Hematopoietic multipotent progenitor cell treated with erythropoietin and hydrocortisone succinate and interleukin-3 and kit ligand, for 15 days (in vitro differentiated cells): ENCODE results near the gene KLHDC7A.

ENCODE experiments used
- DNase-seq: peaks from one replicate; pipeline ENCODE4 v3.0.0-alpha.2; 2015; ENCODE audit warnings: low spot score

KLHDC7A gene

GRCh38 chr1:18473195-18473815 is 7.4 kb upstream of the KLHDC7A start:
- DNase-seq = no peak

DNA sequence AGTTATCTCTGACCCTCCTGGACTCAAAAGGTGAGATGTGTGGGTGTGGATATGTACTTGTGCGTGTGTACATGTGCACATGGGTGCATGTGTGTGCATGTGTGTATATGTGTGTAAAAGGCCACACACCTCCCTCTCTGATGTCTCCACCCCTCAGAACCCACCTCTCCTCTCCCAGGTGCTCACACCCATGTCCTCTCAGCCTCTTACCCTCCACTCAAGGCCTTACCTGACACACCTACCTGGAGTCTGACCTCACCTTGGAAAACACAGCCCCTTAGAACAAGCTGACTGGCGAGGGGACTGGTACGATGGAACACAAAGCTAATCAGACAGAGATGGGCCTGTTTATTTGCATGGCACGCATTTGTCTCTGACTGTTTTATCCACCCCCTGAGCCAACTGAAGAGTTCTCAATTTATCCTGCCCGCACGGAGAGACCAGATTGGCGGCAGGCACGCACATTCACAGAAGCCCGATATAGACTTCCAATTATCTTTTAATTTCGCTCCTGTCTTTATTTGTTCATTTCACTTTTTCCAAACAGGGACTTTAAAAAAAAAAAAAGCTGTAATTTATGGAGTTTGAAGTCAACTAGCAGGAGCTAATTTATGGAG is 6.1 kb upstream of the KLHDC7A start:
- no peak for DNase-seq

GRCh38 chr1:18475234-18475905 is 5.4 kb upstream of the KLHDC7A start:
- DNase-seq = no peak

DNA sequence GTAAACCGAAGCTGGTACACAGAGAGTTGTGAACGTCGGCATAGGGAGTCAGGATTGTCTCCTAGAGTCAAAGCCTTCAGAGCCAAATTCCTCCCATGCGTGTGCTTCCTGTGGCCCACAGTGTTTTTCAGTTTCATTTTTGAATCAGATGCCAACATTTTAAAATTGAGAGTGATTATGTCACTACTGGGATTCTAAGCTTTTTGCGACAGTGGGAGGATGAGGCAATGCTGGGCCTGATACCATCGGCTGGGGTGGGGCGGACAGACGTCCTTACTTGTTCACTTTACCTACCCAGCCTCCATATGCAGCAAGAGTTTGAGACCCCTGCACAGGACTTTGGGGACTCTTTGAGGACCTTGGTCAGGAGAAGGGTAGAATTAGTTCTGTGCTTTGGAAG is 1.3 kb upstream of the KLHDC7A start:
- DNase-seq = no peak

GRCh38 chr1:18481190-18481920 is 625 bp downstream of the KLHDC7A start:
- DNase-seq = no peak

GRCh38 chr1:18481921-18482701 is 1.4 kb downstream of the KLHDC7A start:
- no peak for DNase-seq

DNA sequence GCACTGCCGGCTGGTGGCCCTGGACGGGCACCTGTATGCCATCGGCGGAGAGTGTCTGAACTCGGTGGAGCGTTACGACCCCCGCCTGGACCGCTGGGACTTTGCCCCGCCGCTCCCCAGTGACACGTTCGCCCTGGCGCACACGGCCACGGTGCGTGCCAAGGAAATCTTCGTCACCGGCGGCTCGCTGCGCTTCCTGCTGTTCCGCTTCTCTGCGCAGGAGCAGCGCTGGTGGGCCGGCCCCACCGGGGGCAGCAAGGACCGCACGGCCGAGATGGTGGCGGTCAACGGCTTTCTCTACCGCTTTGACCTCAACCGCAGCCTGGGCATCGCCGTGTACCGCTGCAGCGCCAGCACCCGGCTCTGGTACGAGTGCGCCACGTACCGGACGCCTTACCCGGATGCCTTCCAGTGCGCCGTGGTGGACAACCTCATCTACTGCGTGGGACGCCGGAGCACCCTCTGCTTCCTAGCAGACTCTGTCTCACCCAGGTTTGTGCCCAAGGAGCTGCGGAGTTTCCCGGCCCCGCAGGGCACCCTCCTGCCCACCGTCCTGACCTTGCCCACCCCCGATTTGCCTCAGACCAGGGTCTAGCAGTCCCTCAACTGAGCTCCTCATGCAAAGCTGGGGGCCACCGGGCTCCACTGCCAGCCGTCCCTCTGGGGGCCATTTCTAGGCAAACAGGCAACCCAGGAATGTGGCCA is 2.1 kb downstream of the KLHDC7A start:
- DNase-seq = no peak

DNA sequence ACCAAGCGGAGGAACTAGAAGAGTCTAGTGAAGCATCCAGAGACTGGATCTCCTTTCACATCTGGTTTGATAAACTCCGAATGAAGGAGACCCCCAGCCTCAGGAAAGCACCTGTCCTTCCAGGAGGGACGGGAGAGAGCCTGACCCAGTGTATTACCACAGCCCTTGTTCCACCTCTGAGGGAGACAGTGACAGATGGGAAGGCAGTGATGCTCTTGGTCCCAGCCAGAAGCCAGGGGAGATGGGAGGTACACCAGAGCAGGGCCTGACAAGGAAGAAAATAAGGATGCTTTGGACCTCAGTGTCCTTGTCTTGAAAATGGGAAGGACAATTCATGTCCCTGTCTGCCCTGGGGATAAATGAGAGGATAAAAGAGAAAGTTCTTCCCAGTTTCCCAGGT is 3.5 kb downstream of the KLHDC7A start:
- no peak for DNase-seq

DNA sequence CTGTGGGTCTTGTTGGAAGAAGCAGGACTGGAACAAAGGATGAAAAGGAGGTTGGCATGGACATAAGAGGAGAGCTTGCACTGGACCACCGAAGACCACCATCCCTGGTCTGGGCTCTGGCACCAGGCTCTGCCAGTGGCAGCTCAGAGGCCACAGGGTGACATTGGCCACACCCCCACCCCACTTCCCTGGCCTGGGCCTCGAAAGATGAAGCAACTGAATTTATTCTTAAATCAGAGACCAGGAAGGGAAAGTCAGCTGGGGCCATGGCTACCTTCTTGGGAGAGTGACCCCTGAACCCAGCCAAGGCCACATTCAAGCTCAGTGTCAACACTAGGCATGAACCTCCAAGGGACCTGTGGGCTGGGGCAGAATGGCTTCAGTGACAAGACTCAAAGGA is 4.0 kb downstream of the KLHDC7A start:
- no peak for DNase-seq

- no peak for DNase-seq
These were observed 4.5 kb downstream of the KLHDC7A start for GRCh38 chr1:18485227-18485626.

GRCh38 chr1:18486195-18486594 is 5.5 kb downstream of the KLHDC7A start:
- no peak for DNase-seq

GRCh38 chr1:18489417-18490143 is 8.8 kb downstream of the KLHDC7A start:
- DNase-seq = no peak

- no peak for DNase-seq
These were observed 10.4 kb downstream of the KLHDC7A start for GRCh38 chr1:18491168-18491567.

DNA sequence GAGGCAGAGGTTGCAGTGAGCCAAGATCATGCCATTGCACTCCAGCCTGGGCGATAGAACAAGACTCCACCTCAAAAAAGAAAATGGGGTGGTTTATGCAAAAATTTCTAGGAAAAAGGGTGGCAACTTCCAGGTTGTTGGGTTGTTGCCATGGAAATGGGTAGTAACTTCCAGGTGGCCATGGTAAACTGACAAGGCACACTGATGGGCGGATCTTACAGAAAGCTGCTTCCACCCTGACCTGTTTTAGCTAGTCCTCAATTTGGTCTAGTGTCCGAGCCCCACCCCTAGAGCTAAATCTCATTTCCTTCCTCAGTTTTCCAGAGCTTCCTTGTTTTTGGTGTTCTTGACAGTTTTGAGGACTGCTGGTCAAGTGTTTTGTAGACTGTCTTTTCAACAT is 13.6 kb downstream of the KLHDC7A start:
- DNase-seq = no peak

DNA sequence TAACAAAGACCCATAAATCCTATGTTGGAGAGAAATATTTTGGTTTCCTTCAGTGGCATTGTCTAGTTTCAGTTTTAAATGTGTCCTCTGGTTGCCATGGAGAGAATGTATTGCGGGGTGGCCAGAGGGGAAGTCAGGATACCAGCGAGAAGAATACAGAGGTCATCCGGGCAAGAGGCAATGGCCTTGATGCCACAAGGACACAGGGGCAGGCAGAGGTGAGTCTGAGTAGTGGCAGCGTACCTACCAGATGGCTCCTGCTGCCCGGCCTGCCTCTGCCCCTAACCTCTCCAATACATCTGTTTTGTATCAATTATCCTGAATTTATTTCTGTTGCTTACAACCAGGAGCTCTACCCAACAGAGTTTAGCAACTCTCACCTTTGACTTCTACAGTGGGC is 14.9 kb downstream of the KLHDC7A start:
- DNase-seq = no peak

GRCh38 chr1:18496056-18496455 is 15.3 kb downstream of the KLHDC7A start:
- DNase-seq = no peak

- no peak for DNase-seq
These were observed 15.9 kb downstream of the KLHDC7A start for GRCh38 chr1:18496497-18497235.

DNA sequence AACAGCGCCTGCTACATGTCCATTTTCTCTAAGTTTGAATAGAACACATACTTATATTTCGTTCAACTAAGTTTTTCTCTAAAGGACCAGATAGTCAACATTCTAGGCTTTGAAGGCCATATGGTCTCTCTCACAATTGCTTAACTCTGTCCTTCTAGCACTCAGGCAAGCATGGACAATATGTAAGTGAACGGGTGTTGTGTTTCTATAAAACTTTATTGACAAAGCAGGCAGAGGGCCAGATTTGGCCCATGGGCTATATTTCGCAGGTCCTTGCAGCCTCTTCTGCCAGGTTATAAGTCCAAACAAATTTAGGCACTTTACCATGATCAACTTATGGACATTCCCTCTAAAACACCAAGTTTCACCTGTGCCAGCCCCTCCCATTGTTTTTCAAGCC is 21.1 kb downstream of the KLHDC7A start:
- no peak for DNase-seq

GRCh38 chr1:18504609-18505008 is 23.9 kb downstream of the KLHDC7A start:
- no peak for DNase-seq

DNA sequence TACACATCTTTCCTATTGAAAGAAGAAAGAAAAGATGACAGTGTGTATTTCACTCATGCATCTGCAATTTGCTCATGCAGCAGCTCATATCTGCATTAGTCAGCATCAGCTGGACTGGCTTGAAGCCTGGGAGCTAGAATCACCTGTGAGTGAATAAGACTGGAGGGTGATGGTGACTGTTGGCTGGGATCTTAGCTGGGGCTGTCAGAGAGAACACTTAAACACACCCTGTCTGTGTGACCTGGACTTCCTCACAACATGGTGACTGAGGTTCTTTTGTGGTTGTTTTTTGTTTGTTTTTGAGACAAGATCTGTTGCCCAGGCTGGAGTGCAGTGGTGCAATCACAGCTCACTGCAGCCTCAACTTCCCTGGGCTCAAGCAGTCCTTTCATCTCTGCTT is 24.9 kb downstream of the KLHDC7A start:
- DNase-seq = no peak
